ENCODE measurements around the gene SPNS3. TPM values are rescaled to one million over a fixed set of nuclear protein-coding genes. Genes with fewer than 3 reads are reported as not detected.

SPNS3 gene
- total RNA-seq, 2 donors from 2014 or later, result 0.90 to 1.0 TPM

DNA sequence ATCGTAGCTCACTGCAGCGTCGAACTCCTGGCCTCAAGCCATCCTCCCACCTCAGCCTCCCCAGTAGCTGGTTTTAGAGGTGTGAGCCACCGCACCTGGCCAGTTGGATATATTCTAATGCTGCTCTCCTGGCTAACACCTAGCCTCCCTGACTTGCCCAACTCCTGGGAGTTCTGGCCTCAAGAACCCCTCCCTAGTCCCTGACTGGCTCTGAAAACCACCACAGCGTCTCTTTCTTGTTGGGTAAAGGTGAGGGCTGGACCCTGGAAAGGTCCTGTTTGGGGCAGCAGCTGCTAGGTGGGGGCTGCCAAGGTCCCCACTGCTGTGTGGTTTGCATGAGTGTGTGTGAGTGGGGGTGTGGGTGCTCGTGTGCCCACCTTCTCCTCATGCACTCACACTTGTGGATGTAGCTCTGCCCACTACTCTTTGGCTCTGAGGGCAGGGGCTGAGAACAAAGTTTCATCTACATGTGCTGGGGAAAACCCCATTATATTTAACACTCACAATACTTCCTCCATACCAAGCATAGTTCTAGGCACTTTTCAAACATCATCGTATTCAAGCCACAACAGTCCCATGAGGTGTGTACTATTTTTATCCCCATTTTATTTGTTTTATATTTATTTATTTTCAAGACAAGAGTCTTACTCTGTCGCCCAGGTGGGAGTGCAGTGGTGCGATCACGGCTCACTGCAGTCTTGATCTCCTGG, 7.1 kb upstream of the SPNS3 start:
- H3K36me3 ChIP-seq, result no peaks in the 10 kb centered on the region
- no peak for TF ChIP-seq CTCF (IDR thresholded peaks at IDR 0.05)
- no peaks in the 10 kb centered on the region for H3K9me3 ChIP-seq
- H3K9ac ChIP-seq (ENCODE audit: low read depth in 2 of 2, low read length in 2 of 2), result no peak overlapping the region
- H3K4me3 ChIP-seq, result no peak overlapping the region
- no peaks in the 10 kb centered on the region for H3K27me3 ChIP-seq
- no peaks in the 10 kb centered on the region for H3K4me1 ChIP-seq
- no peak for DNase-seq
- no peak overlapping the region for H3K27ac ChIP-seq
- intact Hi-C loops (cut with DNase I), result no loop called here

DNA sequence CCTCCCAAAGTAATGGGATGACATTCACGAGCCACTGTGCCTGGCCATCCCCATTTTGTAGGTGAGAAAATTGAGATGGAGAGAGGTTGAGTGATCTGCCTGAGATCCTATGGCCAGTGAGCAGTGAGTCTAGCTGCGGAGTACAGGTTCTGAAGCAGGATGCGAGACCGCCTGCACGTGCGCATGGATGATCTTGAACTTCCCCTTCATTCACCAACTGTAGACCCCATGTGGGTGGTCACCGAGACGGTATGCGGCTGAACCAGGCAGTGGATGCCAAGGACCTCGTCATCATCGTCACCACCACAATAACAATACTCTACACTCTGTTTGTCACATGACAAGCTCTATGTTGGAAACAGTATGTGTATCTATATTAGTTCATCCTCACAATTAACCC, 6.2 kb upstream of the SPNS3 start:
- H3K36me3 ChIP-seq, result no peaks in the 10 kb centered on the region
- H3K4me1 ChIP-seq, result no peaks in the 10 kb centered on the region
- no peak for TF ChIP-seq CTCF (IDR thresholded peaks at IDR 0.05)
- no peak overlapping the region for H3K27ac ChIP-seq
- no peak overlapping the region for H3K9ac ChIP-seq (ENCODE audit: low read depth in 2 of 2, low read length in 2 of 2)
- DNase-seq, result no peak
- intact Hi-C loops (cut with DNase I), result no loop called here
- no peaks in the 10 kb centered on the region for H3K27me3 ChIP-seq
- H3K9me3 ChIP-seq, result no peaks in the 10 kb centered on the region
- H3K4me3 ChIP-seq, result no peak overlapping the region

DNA sequence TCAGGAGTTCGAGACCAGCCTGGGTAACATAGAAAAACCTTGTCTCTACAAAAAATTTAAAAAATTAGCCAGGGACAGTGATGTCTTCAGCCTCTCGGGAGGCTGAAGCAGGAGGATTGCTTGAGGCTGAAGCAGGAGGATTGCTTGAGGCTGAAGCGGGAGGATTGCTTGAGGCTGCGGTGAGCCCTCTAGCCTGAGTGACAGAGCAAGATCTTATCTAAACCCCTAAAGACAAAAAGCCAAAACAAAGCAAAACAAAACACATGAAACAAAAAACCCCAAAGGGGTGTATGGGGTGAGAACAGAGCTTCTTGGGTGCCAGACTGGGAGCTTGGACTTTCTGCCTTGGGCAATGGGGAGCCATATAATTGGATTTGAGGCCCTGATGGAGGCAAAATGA, 2.6 kb downstream of the SPNS3 start:
- intact Hi-C loops (cut with DNase I), result no loop called here
- no peaks in the 10 kb centered on the region for H3K9me3 ChIP-seq
- no peak overlapping the region for H3K27ac ChIP-seq
- TF ChIP-seq CTCF (IDR thresholded peaks at IDR 0.05), result no peak
- no peak overlapping the region for H3K4me3 ChIP-seq
- no peak for DNase-seq
- no peaks in the 10 kb centered on the region for H3K36me3 ChIP-seq
- no peak overlapping the region for H3K9ac ChIP-seq (ENCODE audit: low read depth in 2 of 2, low read length in 2 of 2)
- H3K27me3 ChIP-seq, result no peaks in the 10 kb centered on the region
- H3K4me1 ChIP-seq, result no peaks in the 10 kb centered on the region

DNA sequence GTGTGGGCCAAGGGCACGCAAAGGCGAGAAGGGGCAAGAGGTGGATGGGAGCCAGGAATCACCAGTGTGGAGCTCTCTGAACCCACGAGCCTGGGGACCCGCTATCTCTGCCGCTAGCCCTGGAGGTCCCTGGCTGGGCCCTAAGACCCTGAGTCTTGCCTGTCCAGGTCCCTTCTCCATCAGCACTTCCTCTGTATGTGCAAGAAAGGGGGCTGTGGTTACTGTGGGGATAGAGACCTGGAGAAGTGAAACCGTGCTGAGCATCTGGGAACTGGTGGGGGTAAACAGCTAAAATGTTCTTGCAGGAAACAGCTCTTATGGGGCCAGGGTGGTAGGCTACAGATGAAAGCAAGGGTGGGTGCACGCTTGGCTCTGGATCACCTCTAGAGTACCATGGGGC, 3.1 kb downstream of the SPNS3 start:
- no peaks in the 10 kb centered on the region for H3K4me1 ChIP-seq
- no peaks in the 10 kb centered on the region for H3K9me3 ChIP-seq
- H3K9ac ChIP-seq (ENCODE audit: low read depth in 2 of 2, low read length in 2 of 2), result no peak overlapping the region
- intact Hi-C loops (cut with DNase I), result no loop called here
- H3K4me3 ChIP-seq, result no peak overlapping the region
- H3K27ac ChIP-seq, result no peak overlapping the region
- no peak for TF ChIP-seq CTCF (IDR thresholded peaks at IDR 0.05)
- DNase-seq, result no peak
- no peaks in the 10 kb centered on the region for H3K36me3 ChIP-seq
- H3K27me3 ChIP-seq, result no peaks in the 10 kb centered on the region

DNA sequence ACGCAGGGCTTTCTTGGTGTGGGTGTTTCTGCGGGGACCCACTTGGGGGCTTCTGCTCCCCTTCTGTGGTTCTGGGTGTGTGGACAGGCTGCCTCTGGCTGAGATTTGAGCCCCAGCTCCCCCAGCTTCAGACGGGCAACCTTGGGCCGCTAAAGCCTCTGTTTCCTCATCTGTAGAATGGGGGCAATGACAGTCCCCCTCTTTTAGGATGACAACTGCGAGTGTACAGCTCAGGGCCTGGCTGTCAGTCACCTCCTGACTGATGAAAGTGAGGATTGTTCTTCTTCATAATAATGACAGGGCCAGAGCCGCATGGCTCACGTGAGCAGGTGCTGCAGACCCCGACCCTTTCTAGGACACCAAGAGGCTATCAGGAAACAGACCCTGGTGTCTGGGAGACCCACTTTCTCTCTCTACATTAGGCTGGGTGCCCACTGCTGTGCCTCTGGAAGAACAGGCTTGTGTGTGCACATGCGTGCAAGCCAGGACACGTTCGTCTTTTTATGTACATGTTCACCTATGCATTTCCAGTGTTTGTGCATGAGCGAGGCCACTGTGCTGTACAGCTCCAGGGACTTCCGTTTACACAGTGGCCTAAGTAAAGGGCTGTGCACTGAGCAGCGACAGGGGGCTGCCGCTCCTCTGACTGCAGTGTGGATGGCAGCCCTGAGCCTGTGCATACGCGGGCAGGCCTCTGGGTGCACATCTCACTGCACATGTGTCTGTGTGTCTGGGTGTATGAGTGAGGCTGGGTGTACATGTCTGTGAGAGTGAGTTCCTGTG, 4.6 kb downstream of the SPNS3 start:
- DNase-seq, result no peak
- Histone ChIP-seq H3K4me3 (no peak overlapping the region), H3K9ac (ENCODE audit: low read depth in 2 of 2, low read length in 2 of 2) (no peak overlapping the region), H3K36me3 (no peaks in the 10 kb centered on the region), H3K9me3 (no peaks in the 10 kb centered on the region), H3K27ac (no peak overlapping the region), H3K4me1 (no peaks in the 10 kb centered on the region), H3K27me3 (no peaks in the 10 kb centered on the region)
- intact Hi-C loops (cut with DNase I), result no loop called here
- TF ChIP-seq CTCF (IDR thresholded peaks at IDR 0.05), result no peak
